ENCODE measurements around the gene IST1.
A peak's percentile ranks its signal among the peaks of the same experiment; 100 is the strongest.

GRCh38 chr16:71923941-71924690 is 28.8 kb downstream of the IST1 start:
- TF ChIP-seq, protein P1, sequence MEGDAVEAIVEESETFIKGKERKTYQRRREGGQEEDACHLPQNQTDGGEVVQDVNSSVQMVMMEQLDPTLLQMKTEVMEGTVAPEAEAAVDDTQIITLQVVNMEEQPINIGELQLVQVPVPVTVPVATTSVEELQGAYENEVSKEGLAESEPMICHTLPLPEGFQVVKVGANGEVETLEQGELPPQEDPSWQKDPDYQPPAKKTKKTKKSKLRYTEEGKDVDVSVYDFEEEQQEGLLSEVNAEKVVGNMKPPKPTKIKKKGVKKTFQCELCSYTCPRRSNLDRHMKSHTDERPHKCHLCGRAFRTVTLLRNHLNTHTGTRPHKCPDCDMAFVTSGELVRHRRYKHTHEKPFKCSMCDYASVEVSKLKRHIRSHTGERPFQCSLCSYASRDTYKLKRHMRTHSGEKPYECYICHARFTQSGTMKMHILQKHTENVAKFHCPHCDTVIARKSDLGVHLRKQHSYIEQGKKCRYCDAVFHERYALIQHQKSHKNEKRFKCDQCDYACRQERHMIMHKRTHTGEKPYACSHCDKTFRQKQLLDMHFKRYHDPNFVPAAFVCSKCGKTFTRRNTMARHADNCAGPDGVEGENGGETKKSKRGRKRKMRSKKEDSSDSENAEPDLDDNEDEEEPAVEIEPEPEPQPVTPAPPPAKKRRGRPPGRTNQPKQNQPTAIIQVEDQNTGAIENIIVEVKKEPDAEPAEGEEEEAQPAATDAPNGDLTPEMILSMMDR (IDR thresholded peaks at IDR 0.05 in 8 of 11, conservative IDR thresholded peaks at IDR 0.05 in 3 of 11), result no peak
- TF ChIP-seq POLR2AphosphoS5 (IDR thresholded peaks at IDR 0.05), result peak; percentile 5 to 26 (median 19)
